ENCODE results near the gene GABPB1.

GABPB1 gene

DNA sequence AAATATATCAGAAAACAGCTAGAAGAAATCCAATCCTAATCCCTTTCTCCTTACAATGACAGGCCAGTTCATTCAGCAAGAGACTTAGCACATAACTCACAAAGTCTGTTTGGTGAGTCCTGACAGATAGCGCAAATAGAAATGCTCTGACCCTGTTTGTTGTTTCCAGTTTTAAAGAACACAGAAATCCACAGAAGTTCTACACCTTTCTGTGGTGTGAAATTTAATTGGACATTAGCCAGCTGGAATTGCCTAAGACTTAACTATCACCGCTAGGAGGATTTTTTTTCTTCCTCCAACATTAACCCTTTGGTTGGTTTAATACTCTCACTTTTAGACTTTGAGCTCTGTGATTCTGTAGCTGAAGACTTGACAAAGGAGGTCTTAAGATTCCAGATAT, 120.2 kb downstream of the GABPB1 start:
- no peaks in the 10 kb centered on the region for H3K4me1 ChIP-seq (ENCODE audit: control insufficient read depth in 5 of 5, insufficient read depth in 5 of 5, low read length in 5 of 5)
- no peak overlapping the region for H3K9ac ChIP-seq (ENCODE audit: low read length in 5 of 5)
- H3K36me3 ChIP-seq (ENCODE audit: control insufficient read depth in 5 of 5, insufficient read depth in 5 of 5, low read length in 5 of 5) = no peaks in the 10 kb centered on the region
- no peak overlapping the region for H3K4me3 ChIP-seq (ENCODE audit: low read depth in 1 of 5, low read length in 5 of 5)
- H3K27me3 ChIP-seq (ENCODE audit: control insufficient read depth in 5 of 5, insufficient read depth in 4 of 5, low read length in 5 of 5) = no peaks in the 10 kb centered on the region
- H3K9me3 ChIP-seq (ENCODE audit: control insufficient read depth in 5 of 5, low read length in 5 of 5) = no peaks in the 10 kb centered on the region
- no peak overlapping the region for H3K27ac ChIP-seq (ENCODE audit: low read depth, low read length)

GRCh38 chr15:50233192-50233736, 121.7 kb downstream of the GABPB1 start:
- Histone ChIP-seq H3K9me3 (ENCODE audit: control insufficient read depth in 5 of 5, low read length in 5 of 5) (no peaks in the 10 kb centered on the region), H3K4me3 (ENCODE audit: low read depth in 1 of 5, low read length in 5 of 5) (no peak overlapping the region), H3K9ac (ENCODE audit: low read length in 5 of 5) (no peak overlapping the region), H3K4me1 (ENCODE audit: control insufficient read depth in 5 of 5, insufficient read depth in 5 of 5, low read length in 5 of 5) (no peaks in the 10 kb centered on the region), H3K27me3 (ENCODE audit: control insufficient read depth in 5 of 5, insufficient read depth in 4 of 5, low read length in 5 of 5) (no peaks in the 10 kb centered on the region), H3K27ac (ENCODE audit: low read depth, low read length) (no peak overlapping the region), H3K36me3 (ENCODE audit: control insufficient read depth in 5 of 5, insufficient read depth in 5 of 5, low read length in 5 of 5) (peaks cover 0 to 3% (median 0%) of the 10 kb centered on the region in 5 donors)

DNA sequence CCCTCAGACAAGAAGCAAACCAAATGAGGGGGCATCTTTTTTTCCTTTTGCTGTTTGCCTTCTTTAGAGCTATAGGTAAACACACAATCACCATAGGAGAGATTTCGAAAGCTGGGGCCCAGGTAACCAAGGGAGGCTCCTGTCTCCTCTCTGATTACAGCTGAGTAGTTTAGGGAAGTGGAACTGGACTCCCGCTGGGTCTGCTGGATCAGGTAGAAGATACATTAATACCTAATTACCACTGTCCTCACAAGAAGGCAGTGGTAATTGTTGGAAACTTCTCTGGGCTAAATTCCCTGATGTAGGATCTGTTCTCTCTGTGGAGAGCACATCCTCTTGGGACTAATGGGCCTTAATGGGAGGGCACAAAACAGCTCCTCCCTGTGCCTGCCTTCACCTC, 122.2 kb downstream of the GABPB1 start:
- no peaks in the 10 kb centered on the region for H3K9me3 ChIP-seq (ENCODE audit: control insufficient read depth in 5 of 5, low read length in 5 of 5)
- H3K36me3 ChIP-seq (ENCODE audit: control insufficient read depth in 5 of 5, insufficient read depth in 5 of 5, low read length in 5 of 5) = peaks cover 0 to 3% (median 0%) of the 10 kb centered on the region in 5 donors
- H3K4me1 ChIP-seq (ENCODE audit: control insufficient read depth in 5 of 5, insufficient read depth in 5 of 5, low read length in 5 of 5) = no peaks in the 10 kb centered on the region
- H3K4me3 ChIP-seq (ENCODE audit: low read depth in 1 of 5, low read length in 5 of 5) = no peak overlapping the region
- H3K9ac ChIP-seq (ENCODE audit: low read length in 5 of 5) = no peak overlapping the region
- H3K27me3 ChIP-seq (ENCODE audit: control insufficient read depth in 5 of 5, insufficient read depth in 4 of 5, low read length in 5 of 5) = no peaks in the 10 kb centered on the region
- H3K27ac ChIP-seq (ENCODE audit: low read depth, low read length) = no peak overlapping the region

- Histone ChIP-seq H3K9me3 (ENCODE audit: control insufficient read depth in 5 of 5, low read length in 5 of 5) (no peaks in the 10 kb centered on the region), H3K36me3 (ENCODE audit: control insufficient read depth in 5 of 5, insufficient read depth in 5 of 5, low read length in 5 of 5) (peaks cover 0 to 3% (median 0%) of the 10 kb centered on the region in 5 donors), H3K4me3 (ENCODE audit: low read depth in 1 of 5, low read length in 5 of 5) (no peak overlapping the region), H3K27me3 (ENCODE audit: control insufficient read depth in 5 of 5, insufficient read depth in 4 of 5, low read length in 5 of 5) (no peaks in the 10 kb centered on the region), H3K9ac (ENCODE audit: low read length in 5 of 5) (no peak overlapping the region), H3K27ac (ENCODE audit: low read depth, low read length) (no peak overlapping the region), H3K4me1 (ENCODE audit: control insufficient read depth in 5 of 5, insufficient read depth in 5 of 5, low read length in 5 of 5) (no peaks in the 10 kb centered on the region)
These were observed 123.2 kb downstream of the GABPB1 start for GRCh38 chr15:50231761-50232160.

GRCh38 chr15:50229336-50229735, 125.7 kb downstream of the GABPB1 start:
- Histone ChIP-seq H3K9ac (ENCODE audit: low read length in 5 of 5) (no peak overlapping the region), H3K4me3 (ENCODE audit: low read depth in 1 of 5, low read length in 5 of 5) (no peak overlapping the region), H3K27ac (ENCODE audit: low read depth, low read length) (no peak overlapping the region), H3K27me3 (ENCODE audit: control insufficient read depth in 5 of 5, insufficient read depth in 4 of 5, low read length in 5 of 5) (no peaks in the 10 kb centered on the region), H3K9me3 (ENCODE audit: control insufficient read depth in 5 of 5, low read length in 5 of 5) (no peaks in the 10 kb centered on the region), H3K36me3 (ENCODE audit: control insufficient read depth in 5 of 5, insufficient read depth in 5 of 5, low read length in 5 of 5) (peaks cover 0 to 3% (median 0%) of the 10 kb centered on the region in 5 donors), H3K4me1 (ENCODE audit: control insufficient read depth in 5 of 5, insufficient read depth in 5 of 5, low read length in 5 of 5) (no peaks in the 10 kb centered on the region)

- Histone ChIP-seq H3K9me3 (ENCODE audit: control insufficient read depth in 5 of 5, low read length in 5 of 5) (no peaks in the 10 kb centered on the region), H3K4me1 (ENCODE audit: control insufficient read depth in 5 of 5, insufficient read depth in 5 of 5, low read length in 5 of 5) (no peaks in the 10 kb centered on the region), H3K4me3 (ENCODE audit: low read depth in 1 of 5, low read length in 5 of 5) (no peak overlapping the region), H3K9ac (ENCODE audit: low read length in 5 of 5) (no peak overlapping the region), H3K27me3 (ENCODE audit: control insufficient read depth in 5 of 5, insufficient read depth in 4 of 5, low read length in 5 of 5) (no peaks in the 10 kb centered on the region), H3K36me3 (ENCODE audit: control insufficient read depth in 5 of 5, insufficient read depth in 5 of 5, low read length in 5 of 5) (peaks cover 0 to 3% (median 0%) of the 10 kb centered on the region in 5 donors), H3K27ac (ENCODE audit: low read depth, low read length) (no peak overlapping the region)
These were observed 126.1 kb downstream of the GABPB1 start for GRCh38 chr15:50228866-50229265.

DNA sequence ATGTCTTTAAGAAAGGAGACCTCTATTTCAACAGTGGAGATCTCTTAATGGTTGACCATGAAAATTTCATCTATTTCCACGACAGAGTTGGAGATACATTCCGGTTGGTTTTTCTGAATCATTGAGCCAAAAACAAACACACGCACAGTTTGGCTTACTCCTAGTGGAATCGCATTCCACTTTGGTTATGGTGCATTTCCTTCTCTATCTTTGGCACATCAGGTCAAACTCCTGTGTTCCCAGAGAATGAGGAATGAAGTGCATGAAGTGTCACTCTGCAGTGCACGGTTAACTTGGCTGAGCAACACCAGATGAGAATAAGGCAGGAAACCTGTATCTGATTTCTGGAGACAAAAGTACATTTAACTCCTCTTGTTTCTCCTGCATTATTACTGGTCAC, 127.9 kb downstream of the GABPB1 start:
- Histone ChIP-seq H3K4me3 (ENCODE audit: low read depth in 1 of 5, low read length in 5 of 5) (no peak overlapping the region), H3K9ac (ENCODE audit: low read length in 5 of 5) (no peak overlapping the region)

GRCh38 chr15:50225938-50226337, 129.1 kb downstream of the GABPB1 start:
- Histone ChIP-seq H3K9me3 (ENCODE audit: control insufficient read depth in 5 of 5, low read length in 5 of 5) (no peaks in the 10 kb centered on the region), H3K27ac (ENCODE audit: low read depth, low read length) (no peak overlapping the region), H3K27me3 (ENCODE audit: control insufficient read depth in 5 of 5, insufficient read depth in 4 of 5, low read length in 5 of 5) (no peaks in the 10 kb centered on the region), H3K4me1 (ENCODE audit: control insufficient read depth in 5 of 5, insufficient read depth in 5 of 5, low read length in 5 of 5) (no peaks in the 10 kb centered on the region), H3K36me3 (ENCODE audit: control insufficient read depth in 5 of 5, insufficient read depth in 5 of 5, low read length in 5 of 5) (peaks cover 0 to 3% (median 0%) of the 10 kb centered on the region in 5 donors), H3K4me3 (ENCODE audit: low read depth in 1 of 5, low read length in 5 of 5) (no peak overlapping the region), H3K9ac (ENCODE audit: low read length in 5 of 5) (no peak overlapping the region)

More for the DNA sequence above, 127.9 kb downstream of the GABPB1 start:
- Histone ChIP-seq H3K27ac (ENCODE audit: low read depth, low read length) (no peak overlapping the region), H3K36me3 (ENCODE audit: control insufficient read depth in 5 of 5, insufficient read depth in 5 of 5, low read length in 5 of 5) (peaks cover 0 to 3% (median 0%) of the 10 kb centered on the region in 5 donors), H3K4me1 (ENCODE audit: control insufficient read depth in 5 of 5, insufficient read depth in 5 of 5, low read length in 5 of 5) (no peaks in the 10 kb centered on the region), H3K9me3 (ENCODE audit: control insufficient read depth in 5 of 5, low read length in 5 of 5) (no peaks in the 10 kb centered on the region), H3K27me3 (ENCODE audit: control insufficient read depth in 5 of 5, insufficient read depth in 4 of 5, low read length in 5 of 5) (no peaks in the 10 kb centered on the region)

Data from subcutaneous abdominal adipose tissue (tissue), 5 donors.